HepG2 (cell line): ENCODE data around the gene MFRP. TPM values are rescaled to one million over a fixed set of nuclear protein-coding genes. Genes with fewer than 3 reads are reported as not detected.

Source experiments
- ATAC-seq: fragments of 200-7000 bp; cut with Tn5 transposase; 3 replicates; pipeline ENCODE4 v1.9.1; 2020; ENCODE audit warnings: mild to moderate bottlenecking, moderate library complexity
- BruUV-seq: library from RNA; stranded (reverse); fragments of 400-500 nt; replicated peaks from 2 replicates; lab custom pipeline; 2021; lab: Mats Ljungman, UMichigan
- CTCF ChIA-PET: fragments of 300-600 bp; formaldehyde crosslinking; extraction: SDS; loops from one replicate; lab custom pipeline; 2021; ENCODE audit warnings: low total read pairs, inconsistent platforms, low intra/inter-chr PET ratio; lab: Yijun Ruan, JAX
- POLR2A ChIA-PET: fragments of 350-600 bp; sonication (Branson Sonifier 250); formaldehyde crosslinking; loops from one replicate; lab custom pipeline; 2020; ENCODE audit warnings: antibody characterized with exemption, inconsistent platforms; lab: Yijun Ruan, JAX
- DNase-seq: peaks from one replicate; pipeline ENCODE4 v3.0.0-alpha.2; 2015; ENCODE audit warnings: low spot score
- FAIRE-seq: peaks from 3 replicates; lab custom pipeline; 2011; peaks lifted over from hg19 to GRCh38; lab: Jason Lieb, UNC
- H2AFZ ChIP-seq: one replicate; pipeline ENCODE4 v1.6.1; 2011; ENCODE audit warnings: low read length, inconsistent platforms
- H3K27ac ChIP-seq: fragments of 300-600 bp; 3 replicates; pipeline ENCODE4 v1.8.0; 2011; ENCODE audit warnings: mixed run types, mild to moderate bottlenecking, mixed read lengths, low read length, inconsistent platforms; ENCODE audit not compliant: insufficient read depth; ENCODE audit errors: extremely low read length
- H3K27me3 ChIP-seq, 2 experiments: fragments of 200-600 bp in 1 of 2; 2 replicates in 1 of 2; 3 replicates in 1 of 2; pipeline versions ENCODE4 v1.6.0 to v1.8.0; 2011; ENCODE audit warnings: low read length in 2 of 2, mild to moderate bottlenecking in 2 of 2, moderate library complexity in 2 of 2, inconsistent platforms in 1 of 2; ENCODE audit not compliant: insufficient read depth in 2 of 2, control insufficient read depth in 1 of 2
- H3K36me3 ChIP-seq, 2 experiments: fragments of 200-600 bp in 1 of 2; replicated peaks in 1 of 2; 2 replicates in 1 of 2; 3 replicates in 1 of 2; pipeline versions ENCODE4 v1.5.1 to v1.8.0; 2011; ENCODE audit warnings: low read length in 2 of 2, inconsistent platforms in 1 of 2; ENCODE audit not compliant: insufficient read depth in 2 of 2, control insufficient read depth in 1 of 2
- H3K4me1 ChIP-seq: 2 replicates; pipeline ENCODE4 v1.5.1; 2012; ENCODE audit warnings: low read length, inconsistent platforms; ENCODE audit not compliant: insufficient read depth
- H3K4me2 ChIP-seq: 2 replicates; pipeline ENCODE4 v1.6.0; 2011; ENCODE audit warnings: low read depth, low read length, inconsistent platforms
- H3K4me3 ChIP-seq, 3 experiments: fragments of 200-600 bp in 1 of 3; sonication (generic), shearing (Covaris generic) in 1 of 3; replicated peaks in 1 of 3; 2 replicates each; pipeline ENCODE4 v1.5.1; 2011 to 2016; ENCODE audit warnings: low read length in 3 of 3, inconsistent platforms in 2 of 3, low read depth in 2 of 3, mild to moderate bottlenecking in 2 of 3, control low read depth in 1 of 3, mixed read lengths in 1 of 3; ENCODE audit not compliant: insufficient read depth in 1 of 3
- H3K79me2 ChIP-seq: one replicate; pipeline ENCODE4 v1.6.1; 2011; ENCODE audit warnings: low read length, inconsistent platforms; ENCODE audit not compliant: insufficient read depth
- H3K9ac ChIP-seq: 2 replicates; pipeline ENCODE4 v1.6.0; 2011; ENCODE audit warnings: mild to moderate bottlenecking, low read depth, low read length, inconsistent platforms; ENCODE audit not compliant: insufficient read depth
- H3K9me3 ChIP-seq: 2 replicates; pipeline ENCODE4 v1.5.1; 2012; ENCODE audit warnings: mild to moderate bottlenecking, low read length
- H4K20me1 ChIP-seq: 2 replicates; pipeline ENCODE4 v1.6.0; 2011; ENCODE audit warnings: inconsistent platforms, mild to moderate bottlenecking, low read length, moderate library complexity; ENCODE audit not compliant: insufficient read depth
- AKAP8 ChIP-seq: sonication (generic); formaldehyde crosslinking; IDR thresholded peaks from 2 replicates; pipeline ENCODE4 v1.5.1; 2020; ENCODE audit warnings: mild to moderate bottlenecking, missing genetic modification reagents
- EED ChIP-seq: sonication (generic); formaldehyde crosslinking; IDR thresholded peaks from 2 replicates; pipeline ENCODE4 v1.5.0; 2020; ENCODE audit warnings: mild to moderate bottlenecking, missing genetic modification reagents
- ELF1 ChIP-seq: sonication (generic); formaldehyde crosslinking; IDR thresholded peaks from 2 replicates; pipeline ENCODE4 v1.4.0; 2020; ENCODE audit warnings: missing genetic modification reagents
- JARID2 ChIP-seq: sonication (generic); formaldehyde crosslinking; IDR thresholded peaks from 2 replicates; pipeline ENCODE4 v1.8.1; 2023; ENCODE audit warnings: missing genetic modification reagents, inconsistent platforms; ENCODE audit not compliant: insufficient replicate concordance
- MEIS1 ChIP-seq: sonication (generic); formaldehyde crosslinking; IDR thresholded peaks from 2 replicates; pipeline ENCODE4 v1.9.0; 2021; ENCODE audit warnings: mild to moderate bottlenecking, missing genetic modification reagents, moderate library complexity, borderline replicate concordance
- SNAI1 ChIP-seq: sonication (generic); formaldehyde crosslinking; IDR thresholded peaks from 2 replicates; pipeline ENCODE4 v1.5.0; 2020; ENCODE audit warnings: mild to moderate bottlenecking, missing genetic modification reagents, borderline replicate concordance
- ZBTB8A ChIP-seq: sonication (generic); formaldehyde crosslinking; IDR thresholded peaks from 2 replicates; pipeline ENCODE4 v1.4.0; 2020; ENCODE audit warnings: mild to moderate bottlenecking, low read depth, missing genetic modification reagents, borderline replicate concordance
- ZFP36L2 ChIP-seq: sonication (generic); formaldehyde crosslinking; IDR thresholded peaks from 2 replicates; pipeline ENCODE4 v1.4.0; 2020; ENCODE audit warnings: missing genetic modification reagents
- ZFY ChIP-seq: sonication (generic); formaldehyde crosslinking; IDR thresholded peaks from 2 replicates; pipeline ENCODE4 v1.4.0; 2020; ENCODE audit warnings: missing genetic modification reagents
- ZNF367 ChIP-seq: sonication (generic); formaldehyde crosslinking; IDR thresholded peaks from 2 replicates; pipeline ENCODE4 v1.4.0; 2020; ENCODE audit warnings: missing genetic modification reagents, borderline replicate concordance
- WGBS: methylation state at CpG from one replicate; pipeline ENCODE4 v1.1.6; 2017; ENCODE audit warnings: low lambda C conversion rate; 5-methylcytosine and 5-hydroxymethylcytosine counted together
- in situ Hi-C: cut with HindIII; loops from 2 replicates; pipeline ENCODE4 v1.10.0; 2017; ENCODE audit warnings: low pct_unique_long_range_greater_than_20kb; ENCODE audit not compliant: extremely low pct_ligation_motif_present
- intact Hi-C: fragments of 100-400 bp; cut with micrococcal nuclease; formaldehyde crosslinking; loops from one replicate; pipeline ENCODE4 v1.10.0; 2022; ENCODE audit not compliant: unreplicated experiment
- polyA plus RNA-seq, 8 experiments: library from polyadenylated mRNA; depleted of rRNA in 3 of 8; stranded (reverse) in 7 of 8; unstranded in 1 of 8; fragments of >200 nt; fragmentation: Illumina TruSeq in 4 of 8; extraction: Trizol in 4 of 8; gene quantifications; 2 replicates each; pipeline versions ENCODE4 v1.2.1 to v1.2.3, GENCODE V29; 2011 to 2016; ENCODE audit warnings: low read depth in 4 of 8, missing spikeins in 1 of 8, mixed read lengths in 1 of 8; ENCODE audit not compliant: insufficient read depth in 1 of 8
- total RNA-seq, 5 experiments: library from RNA; depleted of rRNA; stranded (reverse); fragments of >200 nt; fragmentation: Illumina TruSeq; extraction: Trizol; gene quantifications; 2 replicates each; pipeline ENCODE4 v1.2.3, GENCODE V29; 2016; ENCODE audit warnings: low read depth in 1 of 5
- TF ChIP-seq, protein P1 (sequence below): sonication (generic); formaldehyde crosslinking; conservative IDR thresholded peaks from 2 replicates; pipeline ENCODE4 v1.4.0; 2020; ENCODE audit warnings: mild to moderate bottlenecking, missing genetic modification reagents, moderate library complexity

MFRP gene
- total and polyA plus RNA-seq, 2 of the 13 experiments (the other 11 are each of a cell fraction or from before 2014, with no cell fraction given): not detected

DNA sequence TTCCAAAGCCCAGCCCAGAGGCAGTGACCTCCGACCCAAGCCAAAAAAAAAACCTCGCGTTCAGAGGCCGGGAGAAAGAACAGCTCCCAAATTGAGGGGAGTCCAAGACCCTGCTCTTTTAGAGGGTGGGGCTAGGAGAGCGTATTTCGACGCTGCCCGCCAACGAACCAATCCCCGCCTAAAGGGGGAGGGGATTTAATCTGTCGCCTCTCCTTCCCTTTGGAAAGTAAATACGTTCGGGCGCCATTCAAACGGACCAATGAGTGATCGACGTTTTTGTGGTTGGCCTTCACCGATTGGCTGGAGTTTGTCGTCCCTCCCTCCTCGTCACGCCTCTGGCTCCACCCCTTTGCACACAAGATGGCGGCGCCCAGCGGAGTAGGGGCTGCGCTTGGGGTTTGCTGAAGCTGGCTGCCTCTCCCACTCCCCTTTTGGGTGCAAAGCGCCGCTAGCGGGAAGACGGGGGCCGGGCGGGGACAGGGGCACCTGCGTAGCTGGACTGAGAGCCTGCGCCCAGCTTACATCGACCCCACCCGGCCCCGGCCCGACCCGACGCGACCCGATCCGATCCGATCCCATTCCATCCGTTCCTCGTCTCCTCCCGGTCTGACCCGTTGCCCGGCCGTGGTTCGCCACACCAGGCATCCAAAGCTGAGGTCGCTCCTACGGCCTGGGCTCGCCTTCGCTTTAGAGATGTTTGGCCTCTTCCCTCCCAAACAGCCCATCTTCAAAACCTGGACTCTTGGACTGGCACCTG lies 12.2 kb downstream of the MFRP start, which contains the start of gene RNF26 (continued):
- TF ChIP-seq, protein P1, sequence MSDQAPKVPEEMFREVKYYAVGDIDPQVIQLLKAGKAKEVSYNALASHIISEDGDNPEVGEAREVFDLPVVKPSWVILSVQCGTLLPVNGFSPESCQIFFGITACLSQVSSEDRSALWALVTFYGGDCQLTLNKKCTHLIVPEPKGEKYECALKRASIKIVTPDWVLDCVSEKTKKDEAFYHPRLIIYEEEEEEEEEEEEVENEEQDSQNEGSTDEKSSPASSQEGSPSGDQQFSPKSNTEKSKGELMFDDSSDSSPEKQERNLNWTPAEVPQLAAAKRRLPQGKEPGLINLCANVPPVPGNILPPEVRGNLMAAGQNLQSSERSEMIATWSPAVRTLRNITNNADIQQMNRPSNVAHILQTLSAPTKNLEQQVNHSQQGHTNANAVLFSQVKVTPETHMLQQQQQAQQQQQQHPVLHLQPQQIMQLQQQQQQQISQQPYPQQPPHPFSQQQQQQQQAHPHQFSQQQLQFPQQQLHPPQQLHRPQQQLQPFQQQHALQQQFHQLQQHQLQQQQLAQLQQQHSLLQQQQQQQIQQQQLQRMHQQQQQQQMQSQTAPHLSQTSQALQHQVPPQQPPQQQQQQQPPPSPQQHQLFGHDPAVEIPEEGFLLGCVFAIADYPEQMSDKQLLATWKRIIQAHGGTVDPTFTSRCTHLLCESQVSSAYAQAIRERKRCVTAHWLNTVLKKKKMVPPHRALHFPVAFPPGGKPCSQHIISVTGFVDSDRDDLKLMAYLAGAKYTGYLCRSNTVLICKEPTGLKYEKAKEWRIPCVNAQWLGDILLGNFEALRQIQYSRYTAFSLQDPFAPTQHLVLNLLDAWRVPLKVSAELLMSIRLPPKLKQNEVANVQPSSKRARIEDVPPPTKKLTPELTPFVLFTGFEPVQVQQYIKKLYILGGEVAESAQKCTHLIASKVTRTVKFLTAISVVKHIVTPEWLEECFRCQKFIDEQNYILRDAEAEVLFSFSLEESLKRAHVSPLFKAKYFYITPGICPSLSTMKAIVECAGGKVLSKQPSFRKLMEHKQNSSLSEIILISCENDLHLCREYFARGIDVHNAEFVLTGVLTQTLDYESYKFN (CRISPR knock-in tag): no peak
- TF ChIP-seq ELF1 (CRISPR knock-in tag): peak; percentile 54; the same call in 1 of the 2 replicates
- no peak for TF ChIP-seq ZBTB8A (CRISPR knock-in tag)
- TF ChIP-seq ZFY (CRISPR knock-in tag): peak; percentile 64
- TF ChIP-seq, all 625 proteins: peak for 134

DNA sequence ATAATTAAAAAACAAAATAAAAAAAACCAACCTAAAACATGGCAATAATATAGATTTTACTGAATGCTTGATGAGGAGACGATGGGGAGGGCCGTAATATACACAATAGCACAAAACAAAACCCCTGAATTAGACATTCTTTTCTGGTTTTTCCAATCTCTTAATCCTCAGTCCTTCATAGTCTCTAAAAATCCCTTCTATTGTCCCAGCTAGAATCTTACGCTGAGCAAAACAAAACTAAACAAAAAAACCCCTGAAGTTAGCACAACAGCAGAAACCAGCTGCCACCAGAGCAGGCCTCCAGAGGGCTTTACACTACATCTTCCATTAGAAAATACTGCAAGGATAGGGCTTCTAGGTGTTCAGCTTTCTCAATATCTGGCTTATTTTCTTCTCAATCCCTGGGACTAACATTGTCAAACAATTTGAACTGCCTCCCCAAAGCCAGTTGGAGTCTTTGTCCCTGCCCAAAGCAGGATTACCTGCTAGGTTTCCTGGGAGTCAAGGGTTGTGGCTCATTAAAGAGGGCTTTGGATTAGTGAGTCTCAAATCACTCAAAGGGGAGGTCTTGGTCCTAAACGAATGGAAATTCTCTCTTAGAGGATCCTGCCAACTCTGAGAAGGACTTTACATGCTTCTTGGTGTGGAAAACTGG lies 14.3 kb downstream of the MFRP start:
- peak overlapping the region; percentile 90 for H2AFZ ChIP-seq
- in situ Hi-C loops (loop anchor here (10.0 kb wide), 1 partner anchor 143 kb away; no protein-coding TSS in a partner anchor), intact Hi-C loops (loop anchor here (5.0 kb wide), 1 partner anchor 140 kb away; no protein-coding TSS in a partner anchor)
- H4K20me1 ChIP-seq: no peaks in the 10 kb centered on the region
- BruUV-seq: no TSS peak
- no peak for FAIRE-seq
- H3K9me3 ChIP-seq: no peaks in the 10 kb centered on the region
- no peaks in the 10 kb centered on the region; a peak in 1 of 5 replicates for H3K27me3 ChIP-seq
- peaks cover 38% of the 10 kb centered on the region for H3K4me1 ChIP-seq
- no peak overlapping the region for H3K9ac ChIP-seq
- no peak overlapping the region for H3K4me3 ChIP-seq
- ChIA-PET CTCF (no interaction called here), POLR2A (interaction anchor here (1.1 kb wide), 1 partner anchor 14 kb away, joined by 3 read pairs; no protein-coding TSS in a partner anchor)
- peaks cover 24% of the 10 kb centered on the region for H3K79me2 ChIP-seq
- ATAC-seq: no peak
- no peak for DNase-seq
- H3K4me2 ChIP-seq: 0 out of 2 replicates have a peak overlapping the region, but pooled peaks have one; percentile 5
- WGBS: 59% methylated on average over 4 of the region's 4 CpGs
- peaks cover 8 to 14% of the 10 kb centered on the region in 2 experiments; a peak in 4 of 5 replicates for H3K36me3 ChIP-seq
- no peak overlapping the region for H3K27ac ChIP-seq
- TF ChIP-seq AKAP8 (CRISPR knock-in tag): no peak
- TF ChIP-seq SNAI1 (CRISPR knock-in tag): no peak
- no peak for TF ChIP-seq JARID2 (CRISPR knock-in tag)
- no peak for TF ChIP-seq EED
- TF ChIP-seq ZNF367 (CRISPR knock-in tag): no peak
- no peak for TF ChIP-seq MEIS1 (CRISPR knock-in tag)
- no peak for TF ChIP-seq ZFP36L2 (CRISPR knock-in tag)
